HG03439 (cell line): ENCODE measurements around the gene ATP6V0B.

Experiments used
- ATAC-seq: cut with Tn5 transposase; IDR thresholded peaks from one replicate; pipeline ENCODE4 v1.9.1; 2021; ENCODE audit warnings: mild to moderate bottlenecking, moderate library complexity; ENCODE audit not compliant: unreplicated experiment

ATP6V0B gene

GRCh38 chr1:43982808-43983207, 8.0 kb downstream of the ATP6V0B start:
- no peak for ATAC-seq

GRCh38 chr1:43983253-43983899, 8.6 kb downstream of the ATP6V0B start:
- ATAC-seq = no peak

GRCh38 chr1:43984855-43985254, 10.1 kb downstream of the ATP6V0B start:
- no peak for ATAC-seq

GRCh38 chr1:43985984-43986595, 11.3 kb downstream of the ATP6V0B start:
- ATAC-seq = no peak

- ATAC-seq = no peak
Measured at GRCh38 chr1:43986712-43987111, 12.0 kb downstream of the ATP6V0B start.

GRCh38 chr1:43987159-43987902, 12.6 kb downstream of the ATP6V0B start:
- ATAC-seq = no peak

- no peak for ATAC-seq
Measured at GRCh38 chr1:43990271-43991199, 15.8 kb downstream of the ATP6V0B start.

- ATAC-seq = no peak
Measured at GRCh38 chr1:43991200-43991475, 16.4 kb downstream of the ATP6V0B start.

- peak; percentile 75 for ATAC-seq
Measured at GRCh38 chr1:43991476-43992231, 16.9 kb downstream of the ATP6V0B start, which contains the start of gene CCDC24. TSS of gene CCDC24 (plus strand) at chr1:43991599. CDS start at chr1:43991879, 280 bp downstream.

GRCh38 chr1:43992232-43992995, 17.7 kb downstream of the ATP6V0B start:
- ATAC-seq = no peak

GRCh38 chr1:43993206-43993914, 18.6 kb downstream of the ATP6V0B start:
- no peak for ATAC-seq

GRCh38 chr1:43994071-43994470, 19.3 kb downstream of the ATP6V0B start:
- no peak for ATAC-seq

GRCh38 chr1:43994794-43995790, 20.3 kb downstream of the ATP6V0B start:
- no peak for ATAC-seq

- ATAC-seq = no peak
Measured at GRCh38 chr1:43995984-43996732, 21.4 kb downstream of the ATP6V0B start.

- ATAC-seq = no peak
Measured at GRCh38 chr1:43996733-43997115, 22.0 kb downstream of the ATP6V0B start.

GRCh38 chr1:43997295-43997999, 22.7 kb downstream of the ATP6V0B start:
- ATAC-seq = no peak

- ATAC-seq = no peak
Measured at GRCh38 chr1:43998000-43998378, 23.2 kb downstream of the ATP6V0B start.
